ENCODE results near the gene CT45A7. TPM values are rescaled to one million over a fixed set of nuclear protein-coding genes. Genes with fewer than 3 reads are reported as not detected.

CT45A7 gene, protein sequence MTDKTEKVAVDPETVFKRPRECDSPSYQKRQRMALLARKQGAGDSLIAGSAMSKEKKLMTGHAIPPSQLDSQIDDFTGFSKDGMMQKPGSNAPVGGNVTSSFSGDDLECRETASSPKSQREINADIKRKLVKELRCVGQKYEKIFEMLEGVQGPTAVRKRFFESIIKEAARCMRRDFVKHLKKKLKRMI
- total RNA-seq (2022; extraction: Qiagen RNA extraction; ENCODE audit: low read depth), result not detected in 5 replicates

DNA sequence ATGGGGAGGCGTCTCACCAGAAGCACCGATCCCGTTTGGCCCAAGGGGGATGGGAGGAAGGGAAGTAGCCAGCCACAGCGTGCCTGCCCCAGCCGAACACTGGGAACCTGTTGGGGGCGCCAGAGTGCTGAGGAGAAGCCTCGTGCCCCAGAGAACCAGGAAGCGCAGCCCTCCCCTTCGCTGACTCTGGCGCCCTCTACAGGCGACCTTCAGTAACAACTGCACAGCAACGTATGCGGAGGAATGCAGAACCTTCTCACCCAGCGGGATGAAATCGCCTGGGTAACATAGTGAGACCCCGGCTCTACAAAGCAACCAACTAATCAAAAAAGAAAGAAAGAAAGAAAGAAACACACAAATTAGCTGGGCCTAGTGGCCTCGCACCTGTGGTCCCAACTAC, at the start of gene CT45A7:
CT45A7 (minus strand) TSS at position 101 of the 400 bp plus-strand sequence. CDS start 3,747 bp downstream, outside the sequence.

DNA sequence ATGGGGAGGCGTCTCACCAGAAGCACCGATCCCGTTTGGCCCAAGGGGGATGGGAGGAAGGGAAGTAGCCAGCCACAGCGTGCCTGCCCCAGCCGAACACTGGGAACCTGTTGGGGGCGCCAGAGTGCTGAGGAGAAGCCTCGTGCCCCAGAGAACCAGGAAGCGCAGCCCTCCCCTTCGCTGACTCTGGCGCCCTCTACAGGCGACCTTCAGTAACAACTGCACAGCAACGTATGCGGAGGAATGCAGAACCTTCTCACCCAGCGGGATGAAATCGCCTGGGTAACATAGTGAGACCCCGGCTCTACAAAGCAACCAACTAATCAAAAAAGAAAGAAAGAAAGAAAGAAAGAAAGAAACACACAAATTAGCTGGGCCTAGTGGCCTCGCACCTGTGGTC, 34.6 kb upstream of the CT45A7 start, which contains the start of gene CT45A9:
CT45A9 (minus strand) TSS at position 101 of the 400 bp plus-strand sequence. CDS start 3,751 bp downstream, outside the sequence.

DNA sequence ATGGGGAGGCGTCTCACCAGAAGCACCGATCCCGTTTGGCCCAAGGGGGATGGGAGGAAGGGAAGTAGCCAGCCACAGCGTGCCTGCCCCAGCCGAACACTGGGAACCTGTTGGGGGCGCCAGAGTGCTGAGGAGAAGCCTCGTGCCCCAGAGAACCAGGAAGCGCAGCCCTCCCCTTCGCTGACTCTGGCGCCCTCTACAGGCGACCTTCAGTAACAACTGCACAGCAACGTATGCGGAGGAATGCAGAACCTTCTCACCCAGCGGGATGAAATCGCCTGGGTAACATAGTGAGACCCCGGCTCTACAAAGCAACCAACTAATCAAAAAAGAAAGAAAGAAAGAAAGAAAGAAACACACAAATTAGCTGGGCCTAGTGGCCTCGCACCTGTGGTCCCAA, 17.4 kb upstream of the CT45A7 start, which contains the start of gene CT45A8:
CT45A8 (minus strand) TSS at position 101 of the 400 bp plus-strand sequence. CDS start 3,755 bp downstream, outside the sequence.

DNA sequence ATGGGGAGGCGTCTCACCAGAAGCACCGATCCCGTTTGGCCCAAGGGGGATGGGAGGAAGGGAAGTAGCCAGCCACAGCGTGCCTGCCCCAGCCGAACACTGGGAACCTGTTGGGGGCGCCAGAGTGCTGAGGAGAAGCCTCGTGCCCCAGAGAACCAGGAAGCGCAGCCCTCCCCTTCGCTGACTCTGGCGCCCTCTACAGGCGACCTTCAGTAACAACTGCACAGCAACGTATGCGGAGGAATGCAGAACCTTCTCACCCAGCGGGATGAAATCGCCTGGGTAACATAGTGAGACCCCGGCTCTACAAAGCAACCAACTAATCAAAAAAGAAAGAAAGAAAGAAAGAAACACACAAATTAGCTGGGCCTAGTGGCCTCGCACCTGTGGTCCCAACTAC, 17.2 kb downstream of the CT45A7 start, which contains the start of gene CT45A2:
CT45A2 (minus strand) TSS at position 101 of the 400 bp plus-strand sequence. CDS start 3,747 bp downstream, outside the sequence.

GRCh38 chrX:135802687-135803086, 34.4 kb downstream of the CT45A7 start, which contains the start of gene CT45A6:
TSS of gene CT45A6 (minus strand) at chrX:135802787. CDS start at chrX:135798993, 3,794 bp downstream.

GRCh38 chrX:135785403-135785802, 51.7 kb downstream of the CT45A7 start, which contains the start of gene CT45A5:
TSS of gene CT45A5 (minus strand) at chrX:135785503. CDS start at chrX:135781729, 3,774 bp downstream.

Other genes starting within 250 kb of the CT45A7 start
- gene CT45A1, start 123.6 kb downstream of the CT45A7 start, total RNA-seq (2022; extraction: Qiagen RNA extraction; ENCODE audit: low read depth), result not detected in 5 replicates
- 0.10 to 0.16 TPM in 2 of 5 replicates, not detected in the others for gene CT45A3, start 69.1 kb downstream of the CT45A7 start, total RNA-seq (2022; extraction: Qiagen RNA extraction; ENCODE audit: low read depth)
- gene CT45A5, start 51.8 kb downstream of the CT45A7 start, total RNA-seq (2022; extraction: Qiagen RNA extraction; ENCODE audit: low read depth), result 0.08 to 0.19 TPM in 2 of 5 replicates, not detected in the others
- not detected in 5 replicates for gene CT45A6, start 34.5 kb downstream of the CT45A7 start, total RNA-seq (2022; extraction: Qiagen RNA extraction; ENCODE audit: low read depth)
- gene CT45A2, start 17.3 kb downstream of the CT45A7 start, total RNA-seq (2022; extraction: Qiagen RNA extraction; ENCODE audit: low read depth), result not detected in 5 replicates
- gene CT45A8, start 17.3 kb upstream of the CT45A7 start, total RNA-seq (2022; extraction: Qiagen RNA extraction; ENCODE audit: low read depth), result not detected in 5 replicates
- gene CT45A9, start 34.5 kb upstream of the CT45A7 start, total RNA-seq (2022; extraction: Qiagen RNA extraction; ENCODE audit: low read depth), result not detected in 5 replicates
- gene CT45A10, start 56.2 kb upstream of the CT45A7 start, total RNA-seq (2022; extraction: Qiagen RNA extraction; ENCODE audit: low read depth), result 0.23 to 0.55 TPM (median 0.37 TPM) in 4 of 5 replicates, not detected in the other
- 0.04 to 0.07 TPM (median 0.06 TPM) in 3 of 5 replicates, not detected in the others for gene SAGE1, start 56.4 kb upstream of the CT45A7 start, total RNA-seq (2022; extraction: Qiagen RNA extraction; ENCODE audit: low read depth)
- 16.1 to 20.1 TPM (median 19.0 TPM) in 5 replicates for gene MMGT1, start 136.7 kb upstream of the CT45A7 start, total RNA-seq (2022; extraction: Qiagen RNA extraction; ENCODE audit: low read depth)
- 7.5 to 9.7 TPM (median 9.3 TPM) in 5 replicates for gene SLC9A6, start 148.2 kb upstream of the CT45A7 start, total RNA-seq (2022; extraction: Qiagen RNA extraction; ENCODE audit: low read depth)